Activated T-cell treated with anti-CD3 and anti-CD28 coated beads, Interleukin-2, amount 50 U/mL, for 48 hours (primary cell): ENCODE data around the gene ZYG11B.
"Not testable (repeated sequence)": the region's sequence is repeated elsewhere in the genome, so short reads cannot be mapped to it uniquely, and the experiment has no call there.

Experiments
- DNase-seq, 2 experiments: peaks; one replicate each; pipeline ENCODE4 v3.0.0-alpha.2; 2020

ZYG11B gene

DNA sequence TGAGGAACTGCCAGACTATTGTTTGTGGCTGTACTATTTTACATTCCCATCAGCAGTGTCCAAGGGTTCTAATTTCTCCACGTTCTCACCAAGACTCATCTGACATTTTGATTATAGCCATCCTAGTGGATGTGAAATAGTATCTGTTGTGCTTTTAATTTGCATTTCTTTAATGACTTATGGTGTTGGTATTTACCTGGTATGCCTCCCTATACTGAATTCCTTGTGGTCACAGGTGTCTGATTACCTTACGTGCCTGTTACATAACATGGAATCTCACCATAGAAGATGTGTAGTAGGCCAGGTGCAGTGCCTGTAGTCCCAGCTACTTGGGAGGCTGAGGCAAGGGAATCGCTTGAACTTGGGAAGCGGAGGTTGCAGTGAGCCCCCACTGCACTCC is 129.8 kb downstream of the ZYG11B start:
- no peak for DNase-seq

DNA sequence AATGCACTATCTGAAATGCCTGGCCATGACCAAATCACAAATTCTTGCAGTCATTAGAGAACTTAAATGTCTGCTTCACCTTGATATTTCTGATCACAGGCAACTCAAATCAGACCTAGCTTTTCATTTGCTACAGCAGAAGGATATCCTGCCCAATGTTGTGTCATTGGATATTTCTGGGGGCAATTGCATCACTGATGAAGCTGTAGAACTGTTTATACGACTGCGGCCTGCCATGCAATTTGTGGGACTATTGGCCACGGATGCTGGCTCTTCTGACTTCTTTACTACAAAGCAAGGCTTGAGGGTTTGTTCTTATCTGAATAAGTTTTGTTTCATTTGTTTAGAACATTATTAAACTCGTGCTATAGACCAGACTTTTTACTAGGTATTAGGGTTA is 131.2 kb downstream of the ZYG11B start:
- DNase-seq = no peak

DNA sequence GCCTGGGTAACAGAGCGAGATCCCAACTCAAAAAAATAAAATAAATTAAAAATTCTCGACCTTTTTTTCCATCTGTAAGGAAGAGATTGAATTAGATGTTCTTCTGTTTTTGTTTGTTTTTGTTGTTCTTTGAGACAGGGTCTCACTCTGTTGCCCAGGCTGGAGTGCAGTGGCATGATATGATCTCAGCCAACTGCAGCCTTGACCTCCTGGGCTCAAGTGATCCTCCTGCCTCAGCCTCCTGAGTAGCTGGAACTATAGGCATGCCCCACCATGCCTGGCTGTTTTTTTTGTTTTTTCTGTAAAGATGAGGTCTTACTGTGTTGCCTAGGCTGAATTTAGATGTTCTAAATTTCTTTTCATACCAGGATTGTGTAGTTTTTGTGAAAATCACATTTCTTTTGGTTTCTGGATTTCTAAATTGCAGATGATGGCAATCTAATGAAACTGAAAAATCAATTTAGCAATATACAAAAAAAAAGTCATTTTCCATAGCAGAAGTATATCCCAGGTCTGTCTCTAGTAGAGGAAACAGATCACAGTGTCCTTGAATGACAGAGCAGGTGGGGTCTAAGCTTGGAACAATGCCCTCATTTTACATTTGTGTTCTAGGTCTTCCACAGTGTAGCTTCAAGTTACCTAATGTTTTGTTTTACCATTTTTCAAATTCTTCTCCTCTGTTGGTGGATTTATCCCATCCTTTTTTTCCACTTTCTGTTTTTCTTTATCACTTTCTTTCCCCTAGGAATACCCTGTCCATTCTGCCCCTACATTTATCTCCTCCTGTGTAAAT is 136.6 kb downstream of the ZYG11B start:
- DNase-seq = no peak

DNA sequence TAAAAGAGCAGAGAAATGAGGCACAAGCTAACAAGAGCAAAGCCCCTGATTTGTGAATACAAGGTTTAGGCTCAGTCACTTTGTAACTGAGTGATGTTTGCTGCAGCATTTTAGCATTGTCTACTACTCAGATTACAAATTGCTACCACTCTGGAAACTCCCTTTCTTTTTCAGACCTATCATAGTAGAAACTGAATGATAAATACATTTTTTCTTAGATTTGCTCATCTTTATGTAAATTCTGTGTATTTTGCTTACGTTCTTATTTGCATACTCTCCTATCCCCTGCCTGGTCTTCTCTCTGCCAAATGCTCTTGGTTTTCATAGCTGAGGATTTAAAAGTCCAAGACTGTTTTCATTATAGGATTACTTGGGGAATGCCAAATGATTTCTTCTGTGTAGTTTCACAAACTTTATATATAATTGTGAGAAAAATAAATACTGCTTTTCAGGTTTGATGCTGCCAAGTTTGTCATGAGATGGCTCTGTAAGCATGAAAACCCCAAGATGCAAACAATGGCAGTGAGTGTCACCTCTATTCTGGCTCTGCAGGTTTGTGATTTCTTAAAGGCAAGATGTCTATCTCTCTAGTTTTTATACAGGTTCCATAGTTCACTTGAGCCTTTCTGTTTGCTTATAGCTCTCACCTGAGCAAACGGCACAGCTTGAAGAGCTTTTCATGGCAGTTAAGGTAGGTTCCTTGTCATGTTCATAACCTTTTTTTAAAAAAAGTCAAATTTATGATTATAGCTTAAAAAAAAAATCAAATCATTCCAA is 141.0 kb downstream of the ZYG11B start:
- no peak for DNase-seq

DNA sequence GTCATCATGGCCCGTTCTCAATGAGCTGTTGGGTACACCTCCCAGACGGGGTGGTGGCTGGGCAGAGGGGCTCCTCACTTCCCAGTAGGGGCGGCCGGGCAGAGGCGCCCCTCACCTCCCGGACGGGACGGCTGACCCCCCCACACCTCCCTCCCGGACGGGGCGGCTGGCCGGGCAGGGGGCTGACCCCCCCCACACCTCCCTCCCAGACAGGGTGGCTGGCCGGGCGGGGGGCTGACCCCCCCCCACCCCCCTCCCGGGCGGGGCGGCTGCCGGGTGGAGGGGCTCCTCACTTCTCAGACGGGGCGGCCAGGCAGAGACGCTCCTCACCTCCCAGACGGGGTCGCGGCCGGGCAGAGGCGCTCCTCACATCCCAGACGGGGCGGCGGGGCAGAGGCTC is 143.5 kb downstream of the ZYG11B start:
- DNase-seq = not testable (repeated sequence)

DNA sequence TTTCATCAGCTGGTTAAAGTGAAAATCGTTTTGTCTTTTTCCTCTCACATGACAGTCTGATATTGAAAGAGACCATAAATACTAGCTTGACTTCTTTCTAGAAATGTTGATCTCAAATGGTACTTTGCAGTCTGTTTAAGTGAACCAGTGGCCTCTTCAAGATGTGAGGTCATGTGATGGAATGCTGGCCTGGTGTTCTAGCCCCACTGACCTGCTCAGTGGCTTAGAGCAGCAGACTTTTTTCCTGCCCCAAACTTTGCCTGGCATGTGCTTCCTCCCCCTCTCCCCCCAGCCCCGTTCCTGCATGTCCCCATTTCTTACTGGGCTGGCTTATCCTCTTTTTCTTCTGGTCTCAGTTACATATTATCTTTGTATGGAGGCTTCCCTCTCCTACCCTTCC is 150.6 kb downstream of the ZYG11B start:
- no peak for DNase-seq
